Type B pancreatic cell (in vitro differentiated cells): ENCODE data around the gene CCDC186. TPM values are rescaled to one million over a fixed set of nuclear protein-coding genes. Genes with fewer than 3 reads are reported as not detected.
A peak's percentile ranks its signal among the peaks of the same experiment; 100 is the strongest.

Experiments
- DNase-seq: peaks from one replicate; pipeline ENCODE4 v3.0.0; 2021; ENCODE audit warnings: mixed read lengths; ENCODE audit not compliant: unreplicated experiment; ENCODE audit errors: extremely low spot score
- H3K27ac Mint-ChIP-seq: 2 replicates; pipeline ENCODE4 v1.8.0; 2021; ENCODE audit warnings: mild to moderate bottlenecking, mixed read lengths
- H3K27me3 Mint-ChIP-seq: 2 replicates; pipeline ENCODE4 v1.8.0; 2021; ENCODE audit warnings: mixed read lengths
- H3K36me3 Mint-ChIP-seq: 2 replicates; pipeline ENCODE4 v1.8.0; 2021; ENCODE audit warnings: mixed read lengths
- H3K4me1 Mint-ChIP-seq: one replicate; pipeline ENCODE4 v1.8.0; 2021; ENCODE audit warnings: mixed read lengths; ENCODE audit not compliant: unreplicated experiment
- H3K4me3 Mint-ChIP-seq: 2 replicates; pipeline ENCODE4 v1.8.0; 2021; ENCODE audit warnings: mild to moderate bottlenecking, mixed read lengths
- H3K9me3 Mint-ChIP-seq: 2 replicates; pipeline ENCODE4 v1.8.0; 2021; ENCODE audit warnings: mixed read lengths
- CTCF ChIP-seq: fragments of 200-600 bp; sonication (generic); conservative IDR thresholded peaks from 2 replicates; pipeline ENCODE4 v1.5.0; 2021; ENCODE audit warnings: antibody characterized with exemption, mild to moderate bottlenecking
- long read RNA-seq: library from polyadenylated mRNA; unstranded; transcript quantifications from one replicate; pipeline ENCODE4 v2.0.0, GENCODE V29; 2020
- total RNA-seq: library from RNA; stranded (reverse); gene quantifications from 2 replicates; pipeline ENCODE4 v1.2.1, GENCODE V29; 2021; ENCODE audit warnings: low replicate concordance

The CCDC186 gene
- 21.0 and 36.0 TPM in 2 replicates for total RNA-seq
- long read RNA-seq, transcript CCDC186-202 (2 exons, 1,928 nt), result major isoform, 26 of 80 reads
- long read RNA-seq, transcript CCDC186-201 (3 exons, 2,035 nt), result minor isoform, 10 of 80 reads
- long read RNA-seq, partial matches to known transcripts, result 40 of 80 reads
- long read RNA-seq, other reads (novel, unspliced or antisense), result 4 of 80 reads

- Mint-ChIP-seq H3K4me3 (peak within 1 kb of the TSS; percentile 99), H3K4me1 (peaks cover 23% of the 10 kb centered on the region), H3K9me3 (no peaks in the 10 kb centered on the region), H3K36me3 (no peaks in the 10 kb centered on the region), H3K27me3 (no peaks in the 10 kb centered on the region), H3K27ac (peak within 1 kb of the TSS; percentile 99)
- TF ChIP-seq CTCF, result no peak
- peak; percentile 96 for DNase-seq
Observed at GRCh38 chr10:114173921-114174694, at the start of gene CCDC186. Gene CCDC186 (minus strand): TSS chr10:114174203. CDS start chr10:114163268, 10,935 bp downstream.

- no peak for TF ChIP-seq CTCF
- DNase-seq, result no peak
- Mint-ChIP-seq H3K9me3 (peaks cover under 1% of the 10 kb centered on the region), H3K4me3 (no peak overlapping the region), H3K36me3 (no peaks in the 10 kb centered on the region), H3K27me3 (no peaks in the 10 kb centered on the region), H3K4me1 (peaks cover 6% of the 10 kb centered on the region), H3K27ac (no peak overlapping the region)
Observed at GRCh38 chr10:114223066-114223465, 49.1 kb upstream of the CCDC186 start.

GRCh38 chr10:114221235-114221634 lies 47.2 kb upstream of the CCDC186 start:
- DNase-seq, result no peak
- H3K4me1 Mint-ChIP-seq, result no peaks in the 10 kb centered on the region
- no peak overlapping the region for H3K27ac Mint-ChIP-seq
- no peaks in the 10 kb centered on the region for H3K27me3 Mint-ChIP-seq
- no peaks in the 10 kb centered on the region for H3K9me3 Mint-ChIP-seq
- H3K36me3 Mint-ChIP-seq, result no peaks in the 10 kb centered on the region
- H3K4me3 Mint-ChIP-seq, result no peak overlapping the region
- no peak for TF ChIP-seq CTCF

GRCh38 chr10:114220281-114220680 lies 46.3 kb upstream of the CCDC186 start:
- DNase-seq, result no peak
- no peaks in the 10 kb centered on the region for H3K9me3 Mint-ChIP-seq
- no peak overlapping the region for H3K4me3 Mint-ChIP-seq
- H3K27me3 Mint-ChIP-seq, result no peaks in the 10 kb centered on the region
- H3K4me1 Mint-ChIP-seq, result no peaks in the 10 kb centered on the region
- no peak overlapping the region for H3K27ac Mint-ChIP-seq
- TF ChIP-seq CTCF, result no peak
- no peaks in the 10 kb centered on the region for H3K36me3 Mint-ChIP-seq

GRCh38 chr10:114215033-114215432 lies 41.0 kb upstream of the CCDC186 start:
- TF ChIP-seq CTCF, result no peak
- Mint-ChIP-seq H3K27ac (no peak overlapping the region), H3K36me3 (no peaks in the 10 kb centered on the region), H3K4me1 (no peaks in the 10 kb centered on the region), H3K27me3 (no peaks in the 10 kb centered on the region), H3K9me3 (no peaks in the 10 kb centered on the region), H3K4me3 (no peak overlapping the region)
- no peak for DNase-seq
